HCT116 (cell line): Measurements from ENCODE around the gene DCLK3. TPM values are rescaled to one million over a fixed set of nuclear protein-coding genes. Genes with fewer than 3 reads are reported as not detected.

Source experiments
- ATAC-seq: fragments of 200-7000 bp; cut with Tn5 transposase; 2 replicates; pipeline ENCODE4 v1.9.1; 2020; ENCODE audit warnings: mild to moderate bottlenecking, moderate library complexity
- BruUV-seq: library from RNA; stranded (reverse); fragments of 400-500 nt; replicated peaks from 2 replicates; lab custom pipeline; 2021; lab: Mats Ljungman, UMichigan
- CTCF ChIA-PET: fragments of 300-600 bp; sonication (Branson Sonifier 250); formaldehyde crosslinking; loops from one replicate; lab custom pipeline; 2021; ENCODE audit warnings: antibody characterized with exemption; lab: Charles Lee
- POLR2A ChIA-PET: fragments of 300-600, 350-600 bp; sonication (Branson Sonifier 250); formaldehyde crosslinking; loops from one replicate; lab custom pipeline; 2021; ENCODE audit warnings: antibody characterized with exemption; lab: Charles Lee
- RAD21 ChIA-PET, 2 experiments: fragments of 300-600 bp; sonication (Branson Sonifier 250); formaldehyde crosslinking; loops; one replicate each; lab custom pipeline; 2023; ENCODE audit warnings: low total read pairs in 2 of 2; ENCODE audit not compliant: uncharacterized antibody in 2 of 2, unreplicated experiment in 2 of 2, low non-redundant PET in 1 of 2; lab: Charles Lee
- DNase-seq: peaks from one replicate; pipeline ENCODE4 v3.0.0-alpha.2; 2010; ENCODE audit warnings: low read depth, low spot score
- H2AFZ ChIP-seq: fragments of 200-600 bp; shearing (Covaris generic), sonication (generic); 2 replicates; pipeline ENCODE4 v1.6.1; 2017; ENCODE audit warnings: low read depth, mixed run types, mixed read lengths, antibody characterized with exemption, low read length; ENCODE audit not compliant: poor library complexity, severe bottlenecking
- H3K27ac ChIP-seq: 2 replicates; pipeline ENCODE4 v1.5.1; 2012; ENCODE audit warnings: low read depth, low read length
- H3K27me3 ChIP-seq: fragments of 200-600 bp; sonication (generic); 2 replicates; pipeline ENCODE4 v1.6.1; 2016; ENCODE audit warnings: mixed run types, low read length, mixed read lengths; ENCODE audit not compliant: insufficient read depth
- H3K36me3 ChIP-seq, 2 experiments: fragments of 200-500 bp in 1 of 2; fragments of 200-600 bp in 1 of 2; sonication (Bioruptor generic) in 1 of 2; sonication (generic) in 1 of 2; 2 replicates each; pipeline versions ENCODE4 v1.5.1 to v1.6.1; 2014 to 2016; ENCODE audit warnings: low read length in 2 of 2, inconsistent platforms in 1 of 2, mixed read lengths in 1 of 2, mixed run types in 1 of 2; ENCODE audit not compliant: insufficient read depth in 2 of 2, control insufficient read depth in 1 of 2
- H3K4me1 ChIP-seq, 2 experiments: fragments of 200-600 bp in 1 of 2; sonication (generic) in 1 of 2; 2 replicates each; pipeline versions ENCODE4 v1.5.1 to v1.6.1; 2012 to 2017; ENCODE audit warnings: low read length in 2 of 2, inconsistent platforms in 1 of 2, mild to moderate bottlenecking in 1 of 2, mixed read lengths in 1 of 2, mixed run types in 1 of 2, moderate library complexity in 1 of 2; ENCODE audit not compliant: insufficient read depth in 2 of 2, control insufficient read depth in 1 of 2
- H3K4me2 ChIP-seq: fragments of 200-600 bp; sonication (generic); 2 replicates; pipeline ENCODE4 v1.6.1; 2017; ENCODE audit warnings: mixed run types, low read length, mixed read lengths
- H3K4me3 ChIP-seq, 2 experiments: fragments of 200-600 bp in 1 of 2; sonication (generic) in 1 of 2; replicated peaks in 1 of 2; 2 replicates each; pipeline ENCODE4 v1.5.1; 2011 to 2016; ENCODE audit warnings: low read length in 2 of 2, control low read depth in 1 of 2, low read depth in 1 of 2, mild to moderate bottlenecking in 1 of 2, mixed read lengths in 1 of 2, mixed run types in 1 of 2
- H3K79me2 ChIP-seq: fragments of 200-600 bp; sonication (generic); 2 replicates; pipeline ENCODE4 v1.6.1; 2017; ENCODE audit warnings: mild to moderate bottlenecking, mixed run types, low read length, moderate library complexity, mixed read lengths; ENCODE audit not compliant: insufficient read depth
- H3K9ac ChIP-seq: fragments of 200-600 bp; sonication (generic); 2 replicates; pipeline ENCODE4 v1.6.1; 2016; ENCODE audit warnings: low read length, mixed read lengths
- H3K9me2 ChIP-seq: fragments of 200-600 bp; sonication (generic), shearing (Covaris generic); 2 replicates; pipeline ENCODE4 v1.6.1; 2017; ENCODE audit warnings: mixed run types, mild to moderate bottlenecking, moderate library complexity; ENCODE audit not compliant: insufficient read depth
- H3K9me3 ChIP-seq, 2 experiments: fragments of 200-500 bp in 1 of 2; fragments of 200-600 bp in 1 of 2; sonication (Bioruptor generic) in 1 of 2; sonication (generic) in 1 of 2; 2 replicates each; pipeline ENCODE4 v1.6.1; 2014 to 2017; ENCODE audit warnings: low read length in 2 of 2, mixed read lengths in 2 of 2, inconsistent platforms in 1 of 2, low read depth in 1 of 2, mild to moderate bottlenecking in 1 of 2, mixed run types in 1 of 2, moderate library complexity in 1 of 2; ENCODE audit not compliant: control insufficient read depth in 1 of 2, insufficient read depth in 1 of 2
- H4K20me1 ChIP-seq: fragments of 200-600 bp; sonication (generic), shearing (Covaris generic); 2 replicates; pipeline ENCODE4 v1.6.1; 2017; ENCODE audit warnings: mixed run types, mild to moderate bottlenecking, moderate library complexity; ENCODE audit not compliant: insufficient read depth
- CBX3 ChIP-seq: IDR thresholded peaks from 2 replicates; pipeline ENCODE4 v1.6.1; 2012; ENCODE audit warnings: low read depth
- CTCF ChIP-seq, 3 experiments: fragments of 200-600 bp in 1 of 3; sonication (generic) in 1 of 3; IDR thresholded peaks in 2 of 3; conservative IDR thresholded peaks in 1 of 3; 2 replicates each; pipeline ENCODE4 v1.5.1; 2012 to 2017; ENCODE audit warnings: low read depth in 2 of 3, low read length in 2 of 3, antibody characterized with exemption in 1 of 3, borderline replicate concordance in 1 of 3, control low read depth in 1 of 3, mild to moderate bottlenecking in 1 of 3, mixed read lengths in 1 of 3, mixed run types in 1 of 3, moderate library complexity in 1 of 3; ENCODE audit not compliant: insufficient read depth in 1 of 3
- ELF1 ChIP-seq: IDR thresholded peaks from 2 replicates; pipeline ENCODE4 v1.6.1; 2012; ENCODE audit warnings: low read depth, borderline replicate concordance
- EZH2 ChIP-seq: fragments of 200-600 bp; sonication (generic); IDR thresholded peaks from 2 replicates; pipeline ENCODE4 v1.6.1; 2017; ENCODE audit warnings: antibody characterized with exemption, mixed run types
- EZH2phosphoT487 ChIP-seq: fragments of 200-600 bp; IDR thresholded peaks from 2 replicates; pipeline ENCODE4 v1.6.1; 2018; ENCODE audit warnings: antibody characterized with exemption, borderline replicate concordance
- MAX ChIP-seq: IDR thresholded peaks from 2 replicates; pipeline ENCODE4 v1.6.1; 2012
- POLR2A ChIP-seq: IDR thresholded peaks from 2 replicates; pipeline ENCODE4 v1.7.0; 2011; ENCODE audit warnings: borderline replicate concordance; ENCODE audit not compliant: insufficient read depth, insufficient read length; ENCODE audit errors: extremely low read depth
- RAD21 ChIP-seq: IDR thresholded peaks from 2 replicates; pipeline ENCODE4 v1.6.1; 2012; ENCODE audit warnings: low read depth, mild to moderate bottlenecking
- TCF7L2 ChIP-seq: IDR thresholded peaks from 2 replicates; pipeline ENCODE4 v1.7.0; 2011; ENCODE audit warnings: borderline replicate concordance, inconsistent platforms; ENCODE audit not compliant: insufficient read depth, insufficient read length; ENCODE audit errors: extremely low read depth
- ZFX ChIP-seq: fragments of 450-650 bp; IDR thresholded peaks from 2 replicates; pipeline ENCODE4 v1.6.1; 2017
- intact Hi-C: fragments of 100-400 bp; cut with micrococcal nuclease; formaldehyde crosslinking; loops from 2 replicates; pipeline ENCODE4 v1.10.0; 2022
- total RNA-seq: library from RNA; stranded (reverse); gene quantifications from one replicate; pipeline ENCODE4 v1.2.1, GENCODE V29; 2021; ENCODE audit not compliant: unreplicated experiment

The DCLK3 gene
- total RNA-seq, 1 experiment from 2014 or later: not detected

- ChIA-PET CTCF (interaction anchor here (3.7 kb wide), 1 partner anchor 77 kb away, joined by 38 read pairs; no protein-coding TSS in a partner anchor), RAD21 (no interaction called here), POLR2A (no interaction called here)
- no peak overlapping the region for H3K9ac ChIP-seq
- intact Hi-C loops: loop anchor here (5.0 kb wide), 1 partner anchor 422 kb away; no protein-coding TSS in a partner anchor
- TF ChIP-seq EZH2phosphoT487 (no peak), MAX (no peak), ZFX (no peak), EZH2 (no peak), POLR2A (no peak), RAD21 (no peak), CBX3 (no peak)
- H3K9me2 ChIP-seq: no peaks in the 10 kb centered on the region
- DNase-seq: no peak
- H3K4me2 ChIP-seq: no peak overlapping the region
- no peaks in the 10 kb centered on the region for H4K20me1 ChIP-seq
- peaks cover 36% of the 10 kb centered on the region for H3K27me3 ChIP-seq
- H2AFZ ChIP-seq: no peak overlapping the region
- no peak overlapping the region for H3K4me3 ChIP-seq
- no peaks in the 10 kb centered on the region for H3K36me3 ChIP-seq
- H3K9me3 ChIP-seq: no peaks in the 10 kb centered on the region
- no peaks in the 10 kb centered on the region for H3K79me2 ChIP-seq
- no peak for ATAC-seq
- BruUV-seq: no TSS peak
- H3K27ac ChIP-seq: no peak overlapping the region
- H3K4me1 ChIP-seq: no peaks in the 10 kb centered on the region
Measured at GRCh38 chr3:36790765-36791164, 26.4 kb upstream of the DCLK3 start.

- no peak for TF ChIP-seq TCF7L2
- TF ChIP-seq ELF1: no peak
- no peak for TF ChIP-seq EZH2phosphoT487
- TF ChIP-seq CTCF (IDR thresholded peaks at IDR 0.05 in 2 of 3, conservative IDR thresholded peaks at IDR 0.05 in 1 of 3; ENCODE audit: borderline replicate concordance in 1 of 3, insufficient read depth in 1 of 3, low read depth in 2 of 3, low read length in 2 of 3): no peak
- TF ChIP-seq CBX3: no peak
- RAD21 ChIA-PET: no interaction called here
- intact Hi-C loops: no loop called here
- DNase-seq (no peak), ATAC-seq (no peak)
- Histone ChIP-seq H3K4me2 (no peak overlapping the region), H3K79me2 (no peaks in the 10 kb centered on the region), H3K4me3 (no peak overlapping the region), H3K9me2 (no peaks in the 10 kb centered on the region), H3K36me3 (no peaks in the 10 kb centered on the region), H3K9me3 (no peaks in the 10 kb centered on the region), H3K27ac (no peak overlapping the region), H2AFZ (no peak overlapping the region), H4K20me1 (no peaks in the 10 kb centered on the region), H3K4me1 (no peaks in the 10 kb centered on the region), H3K9ac (no peak overlapping the region), H3K27me3 (peaks cover 58% of the 10 kb centered on the region)
- POLR2A ChIA-PET: no interaction called here
- CTCF ChIA-PET: no interaction called here
- BruUV-seq: no TSS peak
Measured at GRCh38 chr3:36786921-36787890, 22.9 kb upstream of the DCLK3 start.
